Left ventricle myocardium superior (tissue), 1 donor: ENCODE data around the gene ANTKMT. TPM values are rescaled to one million over a fixed set of nuclear protein-coding genes. Genes with fewer than 3 reads are reported as not detected.

ENCODE experiments used
- ATAC-seq: fragments of 200-7000 bp; cut with Tn5 transposase; one replicate; pipeline ENCODE4 v1.9.1; 2020; ENCODE audit warnings: mild to moderate bottlenecking, moderate library complexity
- DNase-seq: peaks from one replicate; pipeline ENCODE4 v3.0.0-alpha.2; 2020
- intact Hi-C: fragments of 100-400 bp; cut with micrococcal nuclease; formaldehyde crosslinking; loops from one replicate; pipeline ENCODE4 v1.11.0; 2022
- total RNA-seq: library from RNA; stranded (reverse); fragmentation: NEBNext Ultra II Directional; extraction: Animal tissue kit (Norgen Biotek cat#: 25700); gene quantifications from one replicate; pipeline ENCODE4 v1.2.1, GENCODE V29; 2021
- donor health status: DM: no; HTN: yes; CAD: no; lungs with severe emphysema.

ANTKMT gene
- total RNA-seq, 1 donor from 2014 or later = 31.2 TPM

DNA sequence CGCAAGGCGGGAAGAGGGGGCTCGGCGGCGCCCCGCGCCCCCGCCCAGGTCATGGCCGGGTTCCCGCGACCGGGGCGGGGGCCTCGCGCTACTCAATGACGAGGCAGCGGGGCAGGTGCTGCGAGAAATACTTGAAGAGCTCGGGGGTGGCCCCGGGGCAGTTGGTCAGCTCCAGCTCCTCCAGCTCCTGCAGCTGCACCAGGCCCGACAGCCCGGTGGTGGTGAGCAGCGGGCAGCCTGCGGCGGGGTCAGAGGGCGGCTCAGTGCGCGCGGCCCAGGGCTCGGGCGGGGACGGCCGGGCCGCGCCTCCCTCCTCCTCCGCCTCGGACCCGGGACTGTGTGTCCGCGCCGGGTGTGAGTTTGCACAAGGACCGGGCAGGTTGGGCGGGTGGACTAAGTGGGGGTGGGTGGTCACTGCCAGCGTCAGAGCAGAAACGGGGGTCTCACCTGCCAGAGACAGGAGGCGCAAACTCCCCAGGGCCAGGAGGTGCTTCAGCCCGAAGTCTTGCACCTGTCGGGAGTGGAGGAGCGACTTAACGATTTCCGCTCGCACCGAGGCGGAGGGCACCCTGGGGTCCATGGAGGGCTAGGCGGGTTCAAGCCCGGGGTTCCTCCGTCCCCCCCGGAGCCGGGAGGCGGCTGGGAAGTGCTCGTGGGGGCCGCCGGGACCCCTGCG, 26.6 kb upstream of the ANTKMT start:
- no peak for ATAC-seq
- intact Hi-C loops = no loop called here
- no peak for DNase-seq

DNA sequence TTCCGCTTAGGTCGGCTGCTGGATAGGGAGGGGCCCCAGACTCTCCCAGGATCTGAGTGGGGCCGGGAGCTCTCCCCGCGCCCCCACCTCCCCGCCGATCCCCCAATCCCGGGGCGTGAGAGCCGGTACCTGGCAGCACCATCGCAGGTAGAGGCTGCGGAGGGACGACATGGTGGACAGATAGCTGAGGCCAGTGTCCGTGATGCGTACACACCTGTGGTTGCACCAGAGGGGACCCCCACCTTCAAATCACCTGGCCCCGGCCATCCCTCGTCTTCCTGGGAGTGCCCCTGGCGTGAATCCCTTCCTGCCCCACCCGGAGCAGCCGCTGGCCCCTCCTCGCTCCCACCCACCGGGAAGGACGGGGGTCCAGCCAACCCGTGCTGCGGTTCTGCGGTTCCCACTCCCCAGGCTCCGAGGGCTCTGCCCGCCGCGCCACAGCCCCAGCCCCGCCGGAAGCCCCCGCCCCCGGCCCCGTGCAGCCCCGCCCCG, 26.0 kb upstream of the ANTKMT start:
- ATAC-seq (no peak), DNase-seq (no peak)
- intact Hi-C loops = no loop called here

DNA sequence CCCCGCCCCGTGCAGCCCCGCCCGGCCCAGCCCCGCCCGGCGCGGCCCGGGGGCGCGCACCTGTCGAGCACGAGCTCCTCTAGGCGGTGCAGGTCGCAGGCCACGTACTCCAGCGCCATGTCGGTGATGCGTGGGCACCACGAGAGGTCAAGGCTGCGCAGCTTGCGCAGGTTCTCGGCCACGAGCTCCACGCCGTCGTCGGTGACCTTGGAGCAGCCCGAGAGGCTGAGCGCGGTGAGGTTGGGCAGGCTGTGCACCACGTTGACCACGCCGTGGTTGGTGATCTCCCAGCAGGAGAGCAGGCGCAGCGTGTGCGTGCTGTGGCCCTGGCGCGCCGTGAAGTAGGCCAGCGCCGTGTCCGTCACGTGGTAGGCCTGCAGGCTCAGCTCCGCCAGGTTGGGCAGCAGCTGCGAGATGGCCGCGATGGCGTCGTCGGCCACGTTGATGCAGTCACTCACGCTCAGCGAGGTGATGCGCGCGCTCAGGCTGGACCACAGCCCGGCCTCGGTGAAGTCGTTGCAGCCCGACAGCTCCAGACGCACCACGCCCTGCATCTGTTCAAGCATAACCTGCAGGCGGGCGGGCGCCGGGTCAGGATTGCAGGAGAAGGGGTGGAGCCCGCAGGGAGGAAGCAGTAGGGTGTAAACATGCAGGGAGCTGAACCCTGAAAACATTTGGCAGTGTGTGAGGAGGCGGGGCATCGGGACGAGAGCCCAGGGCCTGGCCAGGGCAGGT, 25.4 kb upstream of the ANTKMT start:
- intact Hi-C loops = no loop called here
- DNase-seq = no peak
- ATAC-seq = no peak

DNA sequence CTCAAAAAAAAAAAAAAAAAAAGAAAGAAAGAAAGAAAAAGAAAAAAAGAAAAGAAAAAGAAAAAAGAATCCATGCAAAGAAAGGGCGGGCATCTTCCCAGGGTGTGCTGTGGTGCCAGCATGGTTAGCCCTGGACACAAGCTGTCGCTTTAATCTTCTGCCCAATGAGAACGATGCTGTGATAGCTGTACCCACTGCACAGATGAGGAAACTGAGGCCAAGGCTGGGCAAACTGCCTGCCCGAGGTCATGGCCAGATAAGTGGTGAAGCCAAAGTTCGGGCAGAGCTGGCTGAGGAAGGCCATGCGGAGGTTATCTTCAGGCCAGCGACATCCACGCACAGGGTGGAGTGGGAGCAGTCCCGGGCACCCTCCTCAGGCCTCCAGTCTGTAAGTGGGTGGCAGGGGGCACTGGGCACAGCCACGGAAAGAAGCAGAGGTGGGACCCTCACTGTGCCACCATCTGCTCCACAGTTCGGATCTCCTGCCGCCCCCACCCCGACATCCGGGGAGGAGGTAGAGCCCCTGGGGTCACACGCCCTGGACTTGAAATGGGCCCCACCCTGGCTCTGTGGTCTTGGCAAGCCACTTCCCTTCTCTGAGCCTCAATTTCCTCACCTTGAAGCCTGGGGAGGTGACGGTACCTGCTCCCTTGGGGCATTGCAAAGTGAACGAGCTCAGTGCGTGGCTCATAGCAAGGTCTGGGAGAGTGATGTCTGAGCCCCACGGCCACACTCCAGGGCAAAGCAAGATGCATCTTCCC, 21.9 kb upstream of the ANTKMT start:
- intact Hi-C loops = no loop called here
- ATAC-seq = no peak
- DNase-seq = no peak

DNA sequence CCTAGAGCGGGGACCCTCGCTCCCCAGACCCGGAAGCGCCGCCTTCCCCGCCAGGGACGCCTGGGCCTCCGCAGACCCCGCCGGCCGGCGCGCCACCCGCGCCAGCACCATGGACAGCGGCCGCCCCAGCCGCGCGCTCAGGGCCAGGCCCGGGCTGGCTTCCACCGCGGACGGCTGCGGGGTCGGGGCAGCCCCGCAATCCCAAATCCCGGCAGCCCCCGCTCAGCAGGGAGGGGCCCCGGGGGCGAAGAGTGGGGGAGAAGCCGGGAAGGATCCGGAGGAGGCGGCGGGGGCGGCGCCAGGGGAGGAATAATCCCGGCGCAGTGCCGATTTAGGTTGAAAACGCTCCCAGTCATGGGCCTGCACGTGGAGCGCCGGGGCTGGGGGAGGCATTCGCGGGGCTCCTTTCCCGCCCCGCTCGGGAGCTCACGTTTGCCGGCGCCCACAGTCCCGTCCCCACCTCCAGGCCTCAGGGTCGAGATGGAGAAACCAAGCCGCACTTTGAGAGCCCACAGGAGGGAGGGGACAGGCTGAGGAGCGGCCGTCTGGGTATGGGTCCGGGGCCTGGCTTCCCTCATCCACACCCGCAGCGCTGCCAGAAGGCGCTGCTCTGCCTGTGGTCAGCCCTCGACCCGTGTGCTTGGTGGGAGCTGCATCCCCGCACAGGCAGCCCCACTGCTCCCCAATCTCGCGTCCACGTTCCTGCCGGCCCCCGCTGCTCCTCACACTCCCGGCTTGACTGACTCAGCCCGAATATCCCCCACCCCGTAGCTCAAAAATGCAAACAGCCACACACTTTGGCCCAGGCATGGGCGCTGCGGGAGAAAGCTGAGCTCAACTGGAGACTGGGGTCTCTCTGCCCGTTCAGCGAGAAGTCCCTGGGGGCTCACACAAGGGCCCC, 20.0 kb upstream of the ANTKMT start:
- intact Hi-C loops = no loop called here
- ATAC-seq (peak; percentile 78), DNase-seq (peak; percentile 57)

DNA sequence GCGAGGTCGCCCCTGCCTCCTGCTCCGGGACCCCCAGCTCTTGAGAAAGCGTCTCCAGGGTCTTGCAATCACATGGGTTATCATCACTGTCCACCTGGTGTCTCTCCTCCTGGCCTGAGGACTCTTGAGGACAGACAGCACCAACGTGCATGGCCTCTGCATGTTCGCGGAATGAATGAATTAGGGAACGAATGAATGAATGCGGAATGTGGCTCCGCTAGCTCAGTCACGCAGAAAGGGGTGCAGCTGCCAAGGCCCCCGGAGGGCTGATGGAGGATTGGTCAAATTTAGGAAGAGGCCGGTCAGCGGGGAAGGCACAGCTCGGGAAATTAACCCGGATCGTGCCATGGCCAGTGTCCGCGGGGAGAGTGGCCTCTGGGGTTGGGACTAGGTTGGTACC, 18.6 kb upstream of the ANTKMT start:
- DNase-seq (no peak), ATAC-seq (no peak)
- intact Hi-C loops = no loop called here

DNA sequence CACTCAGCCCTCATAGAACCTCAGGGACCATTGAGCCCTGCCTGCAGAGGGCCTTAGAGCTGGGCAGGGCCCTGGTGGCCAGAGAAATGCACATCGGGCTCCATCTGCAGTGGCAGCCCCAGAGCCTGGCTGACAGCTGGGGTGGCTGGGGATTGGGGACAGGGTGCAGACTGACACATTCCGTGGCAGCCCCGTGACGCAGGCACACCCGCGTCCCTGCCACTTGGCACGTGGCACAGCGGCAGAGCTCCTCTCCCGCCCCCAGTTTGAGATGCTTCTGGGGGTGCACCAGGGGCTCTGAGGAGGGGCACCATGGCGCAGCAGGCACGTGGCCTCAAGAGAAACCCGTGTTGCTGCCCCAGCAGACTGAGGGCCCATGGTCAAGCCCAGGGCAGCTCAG, 17.5 kb upstream of the ANTKMT start:
- DNase-seq (no peak), ATAC-seq (no peak)
- intact Hi-C loops = no loop called here

DNA sequence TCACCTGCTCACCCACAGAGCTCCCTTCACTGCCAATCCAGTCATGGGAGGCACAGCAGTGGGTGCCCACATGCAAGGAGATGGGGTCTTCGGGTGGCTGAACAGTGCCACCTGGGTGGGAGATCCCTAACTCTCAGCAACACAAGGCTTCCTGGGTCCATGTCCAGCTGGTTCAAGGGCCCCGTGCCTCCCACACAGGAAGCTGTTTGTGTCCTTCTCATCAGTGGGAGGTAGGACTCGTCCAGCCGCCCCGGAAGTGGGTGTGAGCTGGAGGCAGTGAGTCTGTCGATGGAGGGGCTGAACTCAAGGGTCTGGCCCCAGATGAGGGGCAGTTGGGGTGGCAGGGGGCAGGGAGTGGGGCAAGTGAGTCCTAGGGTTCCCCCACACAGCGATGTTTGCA, 16.9 kb upstream of the ANTKMT start:
- no peak for DNase-seq
- no peak for ATAC-seq
- intact Hi-C loops = no loop called here

DNA sequence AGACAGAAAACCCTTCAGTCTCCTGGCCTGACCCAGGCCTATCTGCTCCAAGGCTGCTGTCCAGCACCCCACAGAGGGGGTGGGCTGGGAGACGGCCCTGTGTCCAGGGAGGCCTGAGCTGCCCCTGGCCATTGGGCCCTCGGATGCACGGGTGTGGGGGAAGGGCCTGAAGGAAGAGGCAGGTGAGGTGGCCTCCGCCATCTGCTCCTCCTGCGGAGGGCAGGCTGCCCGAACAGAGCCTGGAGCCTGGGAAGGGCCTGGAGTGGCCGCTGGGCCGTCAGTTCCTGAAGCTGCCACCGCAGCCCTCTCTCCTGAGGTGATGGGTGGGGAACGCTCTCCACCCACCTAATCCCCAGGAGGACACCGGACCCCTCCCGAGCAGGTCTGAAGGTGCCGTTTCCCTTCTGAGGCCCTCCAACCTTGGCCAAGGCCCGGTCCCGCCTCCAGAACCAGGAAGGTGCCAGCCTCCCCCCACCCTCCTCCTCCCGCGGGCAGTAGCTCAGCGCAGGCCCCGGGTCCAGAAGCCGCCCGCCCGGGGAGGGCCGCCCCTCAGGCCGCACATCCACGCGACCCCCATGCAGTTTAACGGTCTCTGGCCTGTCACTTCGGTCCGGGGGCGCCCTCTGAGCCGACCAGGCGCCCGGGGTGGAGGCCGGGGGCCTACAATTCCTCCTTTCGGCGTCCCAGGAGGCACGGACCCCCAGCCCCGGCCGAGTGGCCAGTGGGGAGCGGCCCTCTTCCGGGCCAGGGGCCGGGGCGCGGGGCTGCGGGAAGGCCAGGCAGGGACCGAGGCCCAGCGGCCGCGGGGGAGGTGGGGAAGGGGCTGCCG, 16.2 kb upstream of the ANTKMT start:
- intact Hi-C loops = no loop called here
- DNase-seq (no peak), ATAC-seq (no peak)

DNA sequence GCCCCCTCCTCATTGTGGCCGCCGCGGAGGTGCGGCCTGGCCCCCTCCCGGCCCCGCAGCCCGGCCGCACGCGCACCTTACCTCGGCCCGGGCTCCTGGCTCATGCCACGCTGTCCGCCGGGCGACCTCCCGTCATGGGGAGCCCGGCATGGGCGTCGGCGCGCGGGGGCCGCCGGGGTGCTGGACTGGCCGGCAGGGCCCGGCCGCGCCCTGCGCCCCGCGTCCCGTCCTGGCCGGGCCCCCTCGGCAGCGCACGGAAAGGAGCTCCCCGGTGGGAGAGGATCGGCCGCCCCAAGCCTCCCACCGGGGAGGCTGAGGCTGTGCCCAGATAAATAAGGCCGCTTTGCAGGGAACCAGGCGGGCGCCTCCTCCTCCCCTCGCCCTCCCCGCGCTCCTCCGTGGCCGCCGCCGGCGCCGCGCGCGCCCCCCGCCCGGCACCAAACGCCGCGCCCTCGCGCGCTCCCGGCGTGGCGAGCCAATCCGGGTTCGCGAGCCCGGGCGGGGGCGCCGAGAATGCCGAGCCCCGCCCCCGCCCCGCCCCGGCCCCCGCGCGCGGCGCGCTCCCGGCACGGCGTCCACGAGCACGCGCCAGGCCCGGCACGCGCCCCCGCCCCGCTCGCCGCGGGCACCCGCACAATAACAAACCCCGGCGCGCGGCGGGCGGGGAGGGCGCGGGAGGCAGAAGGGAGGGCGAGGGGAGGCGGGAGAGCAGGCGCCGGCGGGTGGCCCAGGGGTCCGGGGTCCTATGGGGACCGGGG, 15.3 kb upstream of the ANTKMT start, which contains the start of gene FBXL16:
FBXL16 (minus strand) TSS at position 371 of the 758 bp plus-strand sequence. CDS start 8,396 bp downstream, outside the sequence.
- DNase-seq (no peak), ATAC-seq (no peak)
- intact Hi-C loops = no loop called here

DNA sequence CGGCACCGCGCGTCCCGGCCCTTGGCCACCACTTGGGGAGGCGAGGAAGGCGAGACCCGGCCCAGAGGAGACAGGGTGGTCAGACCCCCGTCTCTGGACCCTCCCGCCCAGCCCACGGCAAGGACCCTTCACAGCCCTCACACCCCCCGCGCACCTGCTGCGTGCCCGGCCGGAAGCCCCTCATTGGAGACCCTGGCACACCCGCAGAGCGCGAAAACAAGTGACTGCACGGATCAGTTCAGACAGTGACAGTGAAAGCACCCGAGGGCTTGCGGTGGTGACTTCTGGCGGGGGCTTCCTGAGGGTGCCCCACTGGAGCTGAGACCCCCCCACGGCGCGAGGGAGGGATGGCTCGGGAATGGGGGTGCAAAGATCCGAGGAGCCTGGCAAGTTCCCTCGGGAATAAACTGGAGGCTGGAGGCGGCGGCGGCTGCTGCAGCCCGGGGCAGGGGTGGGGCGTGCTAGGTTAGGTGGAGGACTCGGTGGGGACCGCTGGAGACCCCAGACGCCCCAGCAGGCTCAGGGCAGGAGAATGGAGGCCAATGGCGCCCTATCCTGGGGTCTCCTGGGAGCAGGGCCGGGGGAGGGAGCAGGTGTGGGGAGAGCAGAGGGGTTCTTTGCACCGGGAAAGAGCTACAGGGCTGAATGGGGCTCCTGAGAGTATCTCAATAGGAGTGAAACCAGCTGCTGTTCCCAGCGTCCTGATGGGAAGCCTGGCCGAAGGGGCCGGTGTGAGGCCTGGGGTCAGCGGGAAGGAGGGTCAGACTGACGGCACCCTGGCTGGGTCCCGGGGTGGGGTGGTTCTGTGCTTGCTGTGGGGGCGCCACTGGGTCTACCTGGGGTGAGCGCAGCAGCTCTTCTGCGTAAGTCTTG, 14.5 kb upstream of the ANTKMT start:
- ATAC-seq (no peak), DNase-seq (no peak)
- intact Hi-C loops = no loop called here

DNA sequence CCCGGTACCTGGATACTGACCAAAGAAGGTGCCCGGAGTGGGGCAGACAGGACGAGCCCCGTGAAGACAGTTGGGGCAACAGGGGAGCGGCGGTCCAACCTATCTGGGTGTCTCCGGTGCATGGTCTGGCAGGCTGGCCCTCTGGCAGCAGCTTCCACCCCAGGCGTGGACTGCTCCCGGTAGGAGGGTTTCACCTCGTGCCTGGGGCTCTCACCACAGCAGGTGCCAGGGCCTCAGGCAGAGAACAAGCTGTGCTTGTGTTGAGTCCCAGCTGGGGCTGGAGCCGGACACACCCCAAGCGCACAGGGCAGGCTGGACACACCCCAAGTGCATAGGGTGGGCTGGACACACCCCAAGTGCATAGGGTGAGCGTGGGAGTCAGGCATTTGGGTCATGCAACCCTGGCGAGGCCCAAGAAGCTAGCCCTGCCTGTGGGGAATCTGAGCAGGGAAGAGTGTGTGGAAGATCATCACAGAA, 13.8 kb upstream of the ANTKMT start:
- DNase-seq (no peak), ATAC-seq (no peak)
- intact Hi-C loops = no loop called here

DNA sequence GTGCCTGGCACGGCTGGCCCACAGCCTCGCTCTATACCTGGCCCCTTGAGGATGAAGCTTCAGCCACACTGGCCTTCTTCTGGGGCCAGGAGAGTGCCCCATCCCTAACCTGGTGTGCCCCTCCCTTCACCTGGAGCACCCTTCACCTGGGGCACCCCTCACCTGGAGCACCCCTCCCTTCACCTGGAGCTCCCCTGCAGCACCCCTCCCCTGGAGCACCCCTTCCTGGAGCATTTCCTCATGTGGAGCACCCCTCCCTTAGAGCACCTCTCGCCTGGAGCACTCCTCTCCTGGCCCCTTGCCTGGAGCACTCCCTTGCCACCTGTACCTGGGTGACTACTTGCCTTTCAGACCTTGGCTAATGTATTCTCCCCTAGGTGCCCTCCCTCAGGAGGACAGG, 12.9 kb upstream of the ANTKMT start:
- DNase-seq = no peak
- no peak for ATAC-seq
- intact Hi-C loops = no loop called here

DNA sequence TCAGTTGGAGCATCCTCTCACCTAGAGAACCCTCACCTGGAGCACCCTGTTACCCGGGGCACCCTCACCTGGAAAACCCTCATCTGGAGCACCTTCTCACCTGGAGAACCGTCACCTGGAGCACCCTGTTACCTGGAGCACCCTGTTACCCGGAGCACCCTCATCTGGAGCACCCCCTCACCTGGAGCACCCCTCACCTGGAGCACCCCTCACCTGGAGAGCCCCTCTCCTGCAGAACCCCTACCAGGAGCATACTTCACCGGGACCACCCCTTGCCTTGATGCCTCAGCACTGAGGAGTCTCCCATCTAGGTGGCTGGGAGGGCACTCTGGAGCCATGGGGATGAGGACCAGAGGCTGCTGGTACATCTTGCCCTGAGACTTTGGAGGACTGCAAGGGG, 12.0 kb upstream of the ANTKMT start:
- no peak for ATAC-seq
- no peak for DNase-seq
- intact Hi-C loops = no loop called here

DNA sequence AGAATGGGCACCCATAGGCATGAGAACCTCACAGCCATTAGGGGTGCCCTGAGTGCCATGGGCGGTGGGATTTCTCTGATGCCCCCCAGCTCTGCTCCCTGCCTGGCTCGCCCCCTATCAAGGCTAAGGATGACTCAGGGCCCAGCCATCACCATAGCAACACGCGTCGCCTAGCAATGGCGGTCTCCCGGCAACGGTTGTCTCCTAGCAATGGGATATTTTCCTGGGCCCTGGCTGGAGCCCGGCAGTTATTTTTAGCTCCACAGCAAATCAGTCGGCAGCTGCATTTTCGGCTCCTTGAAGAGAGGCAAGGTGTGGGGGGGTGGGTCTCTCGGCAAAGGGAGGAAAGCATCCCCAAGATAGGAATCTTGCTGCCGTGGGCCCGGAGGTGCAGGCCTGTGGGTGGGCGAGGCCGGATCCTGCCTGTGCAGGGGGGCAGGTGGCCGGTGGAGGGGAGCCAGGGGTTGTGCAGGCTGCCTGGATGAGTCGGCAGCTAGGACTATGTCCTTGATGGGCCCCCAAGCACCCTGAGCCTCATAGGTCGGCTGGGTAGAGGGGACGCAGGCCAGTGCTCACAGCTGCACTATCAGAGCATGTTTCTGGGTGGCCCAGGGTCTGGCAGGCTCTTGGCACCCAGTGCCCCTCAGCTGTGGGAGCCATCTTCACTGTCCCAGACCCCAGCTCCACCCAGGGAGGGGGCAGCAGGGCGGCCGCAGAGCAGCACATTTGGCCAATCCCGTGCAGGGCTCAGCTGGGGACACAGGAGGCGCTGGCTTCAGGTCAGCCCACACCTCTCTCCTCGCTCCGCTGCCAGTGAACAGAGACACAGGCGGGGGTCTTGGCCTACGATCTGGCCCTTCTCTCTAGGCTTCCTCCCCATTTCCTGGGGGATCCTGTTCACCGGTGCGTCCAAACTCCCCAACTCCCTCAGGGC, 11.1 kb upstream of the ANTKMT start:
- peak; percentile 26 for ATAC-seq
- intact Hi-C loops = no loop called here
- DNase-seq = peak; percentile 59
